PC-9 (cell line): ENCODE measurements around the gene CDH26. TPM values are rescaled to one million over a fixed set of nuclear protein-coding genes. Genes with fewer than 3 reads are reported as not detected.

Experiments used
- BruUV-seq: library from RNA; stranded (reverse); fragments of 400-500 nt; replicated peaks from 2 replicates; lab custom pipeline; 2021; lab: Mats Ljungman, UMichigan
- CTCF ChIA-PET: fragments of 300-600 bp; sonication (Branson Sonifier 250); formaldehyde crosslinking; loops from one replicate; lab custom pipeline; 2022; ENCODE audit warnings: antibody characterized with exemption; lab: Charles Lee
- POLR2A ChIA-PET: fragments of 300-600 bp; sonication (Branson Sonifier 250); formaldehyde crosslinking; loops from one replicate; lab custom pipeline; 2022; ENCODE audit warnings: antibody characterized with exemption; ENCODE audit not compliant: unreplicated experiment; lab: Charles Lee
- DNase-seq, 2 experiments: peaks; one replicate each; pipeline versions ENCODE4 v3.0.0 to v3.0.0-alpha.2; 2015 to 2022; ENCODE audit warnings: mixed read lengths in 1 of 2
- H2AFZ ChIP-seq: fragments of 200-600 bp; sonication (generic); 2 replicates; pipeline ENCODE4 v1.8.1; 2017; ENCODE audit warnings: antibody characterized with exemption
- H3F3A ChIP-seq: fragments of 200-600 bp; sonication (generic); 2 replicates; pipeline ENCODE4 v1.8.1; 2017; ENCODE audit warnings: antibody characterized with exemption, mild to moderate bottlenecking, low read depth; ENCODE audit not compliant: insufficient read depth
- H3K27ac ChIP-seq: fragments of 200-600 bp; sonication (generic); 2 replicates; pipeline ENCODE4 v1.6.1; 2016; ENCODE audit warnings: mixed run types
- H3K27me3 ChIP-seq: fragments of 200-600 bp; sonication (generic); 2 replicates; pipeline ENCODE4 v1.6.1; 2016; ENCODE audit warnings: low read depth, mixed run types; ENCODE audit not compliant: insufficient read depth
- H3K36me3 ChIP-seq: fragments of 200-600 bp; sonication (generic); 2 replicates; pipeline ENCODE4 v1.6.1; 2016; ENCODE audit warnings: low read depth, mixed run types
- H3K4me1 ChIP-seq: fragments of 200-600 bp; sonication (generic); replicated peaks from 2 replicates; pipeline ENCODE4 v1.6.1; 2016; ENCODE audit warnings: mixed run types; ENCODE audit not compliant: insufficient read depth
- H3K4me2 ChIP-seq: fragments of 200-600 bp; sonication (generic); 2 replicates; pipeline ENCODE4 v1.6.1; 2017; ENCODE audit warnings: mixed run types
- H3K4me3 ChIP-seq: fragments of 200-600 bp; sonication (generic); 2 replicates; pipeline ENCODE4 v1.6.1; 2016; ENCODE audit warnings: mixed run types
- H3K79me2 ChIP-seq: fragments of 200-600 bp; sonication (generic); 2 replicates; pipeline ENCODE4 v1.6.1; 2017; ENCODE audit warnings: low read depth, mixed run types
- H3K9me2 ChIP-seq: fragments of 200-600 bp; sonication (generic); 2 replicates; pipeline ENCODE4 v1.8.1; 2017; ENCODE audit warnings: mild to moderate bottlenecking; ENCODE audit not compliant: insufficient read depth
- H3K9me3 ChIP-seq: fragments of 200-600 bp; sonication (generic); 2 replicates; pipeline ENCODE4 v1.8.1; 2016; ENCODE audit warnings: low read depth; ENCODE audit not compliant: insufficient read depth
- H4K20me1 ChIP-seq: fragments of 200-600 bp; sonication (generic); 2 replicates; pipeline ENCODE4 v1.8.1; 2017; ENCODE audit not compliant: insufficient read depth
- CTCF ChIP-seq: fragments of 200-600 bp; sonication (generic); conservative IDR thresholded peaks from 2 replicates; pipeline ENCODE4 v1.6.1; 2017; ENCODE audit warnings: mixed run types, antibody characterized with exemption, mild to moderate bottlenecking, moderate library complexity
- EZH2 ChIP-seq: fragments of 200-600 bp; sonication (generic); IDR thresholded peaks from 2 replicates; pipeline ENCODE4 v1.8.0; 2017; ENCODE audit warnings: antibody characterized with exemption, low read depth
- intact Hi-C: fragments of 100-400 bp; cut with micrococcal nuclease; formaldehyde crosslinking; loops from one replicate; pipeline ENCODE4 v1.10.0; 2022; ENCODE audit not compliant: unreplicated experiment
- total RNA-seq: library from RNA; stranded (reverse); gene quantifications from 2 replicates; pipeline ENCODE4 v1.2.3, GENCODE V29; 2021

Gene CDH26
- total RNA-seq, 1 experiment from 2014 or later: 1.1 TPM

DNA sequence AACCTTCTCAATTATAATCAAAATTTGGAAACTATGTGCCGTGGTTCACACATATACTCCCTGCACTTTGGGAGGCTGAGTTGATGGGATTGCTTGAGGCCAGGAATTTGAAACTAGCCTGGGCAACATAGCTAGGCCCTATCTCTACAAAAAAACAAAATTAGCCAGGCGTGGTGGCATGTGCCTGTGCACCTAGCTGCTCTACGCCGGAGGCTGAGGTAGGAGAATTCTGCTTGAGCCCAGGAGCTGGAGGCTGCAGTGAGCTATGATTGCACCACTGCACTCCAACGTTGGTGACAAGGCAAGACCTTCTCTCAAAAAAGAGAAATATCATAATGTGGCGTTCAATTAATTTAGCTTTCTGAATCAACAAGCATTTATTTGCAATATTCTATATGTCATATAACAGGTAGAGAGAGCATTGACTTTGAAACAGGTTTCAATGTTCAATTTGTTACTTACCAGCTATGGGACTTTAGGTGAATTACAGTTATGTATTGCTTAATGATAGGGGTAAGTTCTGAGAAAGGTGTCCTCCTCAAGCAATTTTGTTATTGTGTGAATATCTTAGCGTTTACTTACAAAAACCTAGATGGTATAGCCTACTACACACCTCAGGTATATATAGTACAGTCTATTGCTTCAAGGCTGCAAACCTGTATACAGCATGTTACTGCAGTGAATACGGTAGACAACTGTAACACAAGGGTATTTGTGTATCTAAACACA lies 22.6 kb upstream of the CDH26 start:
- peak overlapping the region; percentile 83; the same call in 1 of the 2 replicates for H3K4me2 ChIP-seq
- H3K27me3 ChIP-seq: no peaks in the 10 kb centered on the region
- H2AFZ ChIP-seq: no peak overlapping the region
- CTCF ChIA-PET: no interaction called here
- H3K79me2 ChIP-seq: peaks cover 43% of the 10 kb centered on the region
- no peaks in the 10 kb centered on the region for H3K9me2 ChIP-seq
- BruUV-seq: no TSS peak
- peaks cover 31% of the 10 kb centered on the region for H3K4me1 ChIP-seq
- H3K9me3 ChIP-seq: no peaks in the 10 kb centered on the region; the same call in 1 of the 2 replicates
- intact Hi-C loops: no loop called here
- no peak overlapping the region for H3K27ac ChIP-seq
- POLR2A ChIA-PET: interaction anchor here (0.6 kb wide), 1 partner anchor 8 kb away, joined by 6 read pairs; no protein-coding TSS in a partner anchor
- 0 out of 2 replicates have a peak, but pooled peaks cover 8% of the 10 kb centered on the region for H4K20me1 ChIP-seq
- H3K36me3 ChIP-seq: peaks cover 8% of the 10 kb centered on the region
- no peak for DNase-seq
- peaks cover 19% of the 10 kb centered on the region; the same call in 1 of the 2 replicates for H3F3A ChIP-seq
- no peak overlapping the region for H3K4me3 ChIP-seq
- TF ChIP-seq EZH2: no peak
- no peak for TF ChIP-seq CTCF

DNA sequence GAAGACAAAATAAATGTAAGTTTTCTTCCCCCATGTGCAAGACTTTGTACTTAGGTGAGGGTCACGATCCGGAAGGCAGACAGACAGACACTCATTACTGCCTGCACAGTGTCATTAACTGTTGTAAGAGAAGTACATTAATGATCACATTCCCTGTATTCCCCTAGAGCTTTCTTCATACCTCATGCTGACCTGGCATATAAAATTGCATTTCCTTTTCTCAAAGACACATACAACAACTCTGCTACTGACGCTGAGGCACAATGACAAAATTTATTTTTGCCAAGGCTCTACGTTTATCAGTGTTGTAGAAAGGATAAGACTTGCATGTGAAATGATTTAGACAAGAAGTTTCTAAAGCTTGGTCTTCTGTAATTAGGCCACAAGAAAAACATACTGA lies 21.8 kb upstream of the CDH26 start:
- H3F3A ChIP-seq: peaks cover 26% of the 10 kb centered on the region
- H3K4me1 ChIP-seq: peaks cover 36% of the 10 kb centered on the region
- H3K9me2 ChIP-seq: no peaks in the 10 kb centered on the region
- H2AFZ ChIP-seq: no peak overlapping the region
- peak overlapping the region; percentile 72; the same call in 1 of the 2 replicates for H3K4me3 ChIP-seq
- H3K36me3 ChIP-seq: peaks cover 8% of the 10 kb centered on the region
- H3K4me2 ChIP-seq: peak overlapping the region; percentile 83
- no peaks in the 10 kb centered on the region; the same call in 1 of the 2 replicates for H3K9me3 ChIP-seq
- H3K79me2 ChIP-seq: peaks cover 47% of the 10 kb centered on the region
- intact Hi-C loops: no loop called here
- POLR2A ChIA-PET: no interaction called here
- H3K27ac ChIP-seq: no peak overlapping the region
- TF ChIP-seq CTCF (no peak), EZH2 (no peak)
- CTCF ChIA-PET: no interaction called here
- no peak for DNase-seq
- H4K20me1 ChIP-seq: 0 out of 2 replicates have a peak, but pooled peaks cover 8% of the 10 kb centered on the region
- no TSS peak for BruUV-seq
- no peaks in the 10 kb centered on the region for H3K27me3 ChIP-seq

DNA sequence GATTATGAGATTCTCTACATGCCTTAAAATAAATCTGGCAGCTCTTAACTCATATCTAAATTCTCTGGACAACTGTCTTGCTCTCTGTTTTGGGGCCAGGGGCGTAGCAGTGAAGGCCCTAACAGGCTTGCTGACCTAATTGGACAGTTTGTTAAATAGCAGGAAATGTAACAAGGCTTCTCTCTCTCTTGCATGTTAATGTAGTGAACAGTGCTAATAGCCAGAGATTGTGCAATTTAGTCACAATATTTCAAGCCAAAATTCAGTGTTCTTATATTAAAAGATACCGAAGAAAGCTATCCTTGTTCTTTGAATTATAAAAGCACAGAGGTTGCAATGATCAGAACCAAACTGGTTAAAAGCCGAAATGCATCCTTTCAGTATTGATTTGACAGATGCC lies 21.1 kb upstream of the CDH26 start:
- no TSS peak for BruUV-seq
- Histone ChIP-seq H3K27me3 (no peaks in the 10 kb centered on the region), H3K36me3 (peaks cover 8% of the 10 kb centered on the region), H3K79me2 (peaks cover 54% of the 10 kb centered on the region), H4K20me1 (0 out of 2 replicates have a peak, but pooled peaks cover 8% of the 10 kb centered on the region), H3K4me1 (peaks cover 43% of the 10 kb centered on the region), H3K9me2 (no peaks in the 10 kb centered on the region), H3F3A (peaks cover 34% of the 10 kb centered on the region), H3K4me2 (peak overlapping the region; percentile 83), H3K4me3 (peak overlapping the region; percentile 72), H3K9me3 (no peaks in the 10 kb centered on the region; the same call in 1 of the 2 replicates), H3K27ac (peak overlapping the region; percentile 52; the same call in 1 of the 2 replicates), H2AFZ (no peak overlapping the region)
- no peak for TF ChIP-seq CTCF
- TF ChIP-seq EZH2: no peak
- intact Hi-C loops: no loop called here
- no peak for DNase-seq
- POLR2A ChIA-PET: no interaction called here
- CTCF ChIA-PET: no interaction called here
